PC-3 (cell line): Measurements from ENCODE around the gene STXBP4. TPM values are rescaled to one million over a fixed set of nuclear protein-coding genes. Genes with fewer than 3 reads are reported as not detected.

Experiments used
- ATAC-seq: fragments of 200-7000 bp; cut with Tn5 transposase; 2 replicates; pipeline ENCODE4 v1.9.1; 2020; ENCODE audit warnings: mild to moderate bottlenecking, moderate library complexity
- BruUV-seq: library from RNA; stranded (reverse); fragments of 400-500 nt; replicated peaks from 2 replicates; lab custom pipeline; 2021; lab: Mats Ljungman, UMichigan
- CTCF ChIA-PET: fragments of 300-600 bp; sonication (Branson Sonifier 250); formaldehyde crosslinking; loops from one replicate; lab custom pipeline; 2022; ENCODE audit warnings: antibody characterized with exemption; lab: Charles Lee
- POLR2A ChIA-PET: fragments of 300-600 bp; sonication (Branson Sonifier 250); formaldehyde crosslinking; loops from one replicate; lab custom pipeline; 2022; ENCODE audit warnings: antibody characterized with exemption; ENCODE audit not compliant: unreplicated experiment; lab: Charles Lee
- DNase-seq: peaks from one replicate; pipeline ENCODE4 v3.0.0-alpha.2; 2015
- H2AFZ ChIP-seq: fragments of 300-600 bp; sonication (generic); 2 replicates; pipeline ENCODE4 v1.6.0; 2016; ENCODE audit warnings: antibody characterized with exemption, low read length
- H3F3A ChIP-seq: fragments of 300-600 bp; sonication (generic); one replicate; pipeline ENCODE4 v1.6.0; 2017; ENCODE audit warnings: antibody characterized with exemption, low read length, control low read depth, mild to moderate bottlenecking; ENCODE audit not compliant: unreplicated experiment
- H3K27ac ChIP-seq: fragments of 300-600 bp; sonication (generic); 2 replicates; pipeline ENCODE4 v1.5.1; 2016; ENCODE audit warnings: mild to moderate bottlenecking, low read length
- H3K27me3 ChIP-seq: fragments of 300-600 bp; sonication (generic); 2 replicates; pipeline ENCODE4 v1.6.1; 2016; ENCODE audit warnings: low read length, mixed read lengths
- H3K36me3 ChIP-seq: fragments of 300-600 bp; sonication (generic); 2 replicates; pipeline ENCODE4 v1.6.1; 2016; ENCODE audit warnings: low read depth, mixed run types, low read length, mixed read lengths
- H3K4me1 ChIP-seq: fragments of 300-600 bp; sonication (generic); 2 replicates; pipeline ENCODE4 v1.5.1; 2016; ENCODE audit warnings: low read length; ENCODE audit not compliant: insufficient read depth
- H3K4me2 ChIP-seq: fragments of 300-600 bp; sonication (generic); 2 replicates; pipeline ENCODE4 v1.6.0; 2016; ENCODE audit warnings: low read length
- H3K4me3 ChIP-seq: fragments of 300-600 bp; sonication (generic); 2 replicates; pipeline ENCODE4 v1.5.1; 2016; ENCODE audit warnings: mild to moderate bottlenecking, low read length, mixed read lengths
- H3K79me2 ChIP-seq: fragments of 300-600 bp; sonication (generic); 2 replicates; pipeline ENCODE4 v1.6.1; 2017; ENCODE audit warnings: low read length, mixed read lengths
- H3K9ac ChIP-seq: fragments of 300-600 bp; sonication (generic); 2 replicates; pipeline ENCODE4 v1.6.0; 2016; ENCODE audit warnings: mild to moderate bottlenecking, low read length
- H3K9me2 ChIP-seq: fragments of 300-600 bp; sonication (generic); replicated peaks from 2 replicates; pipeline ENCODE4 v1.6.1; 2016; ENCODE audit warnings: mixed run types, low read length, mixed read lengths
- H3K9me3 ChIP-seq: fragments of 300-600 bp; sonication (generic); 2 replicates; pipeline ENCODE4 v1.6.1; 2016; ENCODE audit warnings: low read length, mixed read lengths
- H4K20me1 ChIP-seq: fragments of 300-600 bp; sonication (generic); 2 replicates; pipeline ENCODE4 v1.6.1; 2016; ENCODE audit warnings: low read length, mixed read lengths
- EZH2 ChIP-seq: fragments of 300-600 bp; sonication (generic); IDR thresholded peaks from one replicate; pipeline ENCODE4 v1.6.1; 2017; ENCODE audit warnings: antibody characterized with exemption, mild to moderate bottlenecking, low read length; ENCODE audit not compliant: unreplicated experiment
- EZH2phosphoT487 ChIP-seq: fragments of 300-600 bp; sonication (generic); IDR thresholded peaks from 2 replicates; pipeline ENCODE4 v1.6.1; 2018; ENCODE audit warnings: mild to moderate bottlenecking, antibody characterized with exemption, low read length, borderline replicate concordance
- intact Hi-C: fragments of 100-400 bp; cut with micrococcal nuclease; formaldehyde crosslinking; loops from 2 replicates; pipeline ENCODE4 v1.9.0; 2023
- total RNA-seq: library from RNA; depleted of rRNA; stranded (reverse); fragments of >200 nt; gene quantifications from 2 replicates; pipeline ENCODE4 v1.2.3, GENCODE V29; 2014
- TF ChIP-seq, protein P1 (sequence below): fragments of 300-600 bp; sonication (generic); conservative IDR thresholded peaks from 2 replicates; pipeline ENCODE4 v1.5.1; 2017; ENCODE audit warnings: antibody characterized with exemption, low read depth, mild to moderate bottlenecking, low read length

Gene STXBP4
- total RNA-seq, 1 experiment from 2014 or later = 6.2 TPM

DNA sequence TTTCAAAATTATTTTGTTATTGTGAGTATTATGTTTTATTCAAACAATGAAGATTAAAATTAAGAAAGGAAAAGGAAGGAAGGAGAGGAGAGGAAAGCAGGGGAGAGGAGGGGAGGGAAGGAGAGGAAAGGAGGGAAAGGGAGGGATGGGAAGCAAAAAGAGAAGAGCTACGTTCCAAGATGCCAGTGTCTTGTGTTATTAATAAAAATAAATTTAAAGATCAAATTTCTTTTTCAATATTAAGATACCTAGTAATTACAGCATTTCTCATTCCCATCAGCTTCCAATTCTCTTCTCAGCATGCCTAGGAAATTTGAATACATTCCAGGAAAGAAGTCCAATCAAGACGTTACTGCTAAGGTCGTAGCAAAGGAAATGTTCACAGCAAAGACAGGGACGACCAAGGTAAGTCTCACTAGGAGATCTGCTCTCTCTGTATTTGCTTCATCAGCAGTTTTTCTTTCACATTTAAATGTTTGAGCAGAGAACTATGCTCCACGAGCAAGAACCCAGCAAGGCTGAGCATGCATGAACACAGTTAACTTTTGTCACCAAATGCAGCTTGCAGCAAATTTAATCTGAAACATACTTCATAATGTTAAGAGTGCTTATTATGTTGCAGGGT lies 232.9 kb downstream of the STXBP4 start:
- no peaks in the 10 kb centered on the region for H3K36me3 ChIP-seq
- no peak for TF ChIP-seq EZH2
- TF ChIP-seq, protein P1, sequence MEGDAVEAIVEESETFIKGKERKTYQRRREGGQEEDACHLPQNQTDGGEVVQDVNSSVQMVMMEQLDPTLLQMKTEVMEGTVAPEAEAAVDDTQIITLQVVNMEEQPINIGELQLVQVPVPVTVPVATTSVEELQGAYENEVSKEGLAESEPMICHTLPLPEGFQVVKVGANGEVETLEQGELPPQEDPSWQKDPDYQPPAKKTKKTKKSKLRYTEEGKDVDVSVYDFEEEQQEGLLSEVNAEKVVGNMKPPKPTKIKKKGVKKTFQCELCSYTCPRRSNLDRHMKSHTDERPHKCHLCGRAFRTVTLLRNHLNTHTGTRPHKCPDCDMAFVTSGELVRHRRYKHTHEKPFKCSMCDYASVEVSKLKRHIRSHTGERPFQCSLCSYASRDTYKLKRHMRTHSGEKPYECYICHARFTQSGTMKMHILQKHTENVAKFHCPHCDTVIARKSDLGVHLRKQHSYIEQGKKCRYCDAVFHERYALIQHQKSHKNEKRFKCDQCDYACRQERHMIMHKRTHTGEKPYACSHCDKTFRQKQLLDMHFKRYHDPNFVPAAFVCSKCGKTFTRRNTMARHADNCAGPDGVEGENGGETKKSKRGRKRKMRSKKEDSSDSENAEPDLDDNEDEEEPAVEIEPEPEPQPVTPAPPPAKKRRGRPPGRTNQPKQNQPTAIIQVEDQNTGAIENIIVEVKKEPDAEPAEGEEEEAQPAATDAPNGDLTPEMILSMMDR = no peak
- TF ChIP-seq EZH2phosphoT487 = no peak
- H3K9me3 ChIP-seq = no peaks in the 10 kb centered on the region
- H3K4me1 ChIP-seq = no peaks in the 10 kb centered on the region
- no peak overlapping the region for H3K27ac ChIP-seq
- ChIA-PET POLR2A (no interaction called here), CTCF (no interaction called here)
- H4K20me1 ChIP-seq = no peaks in the 10 kb centered on the region
- BruUV-seq = no TSS peak
- intact Hi-C loops = no loop called here
- no peak overlapping the region for H2AFZ ChIP-seq
- H3K4me2 ChIP-seq = no peak overlapping the region
- no peaks in the 10 kb centered on the region for H3F3A ChIP-seq
- ATAC-seq = no peak
- H3K4me3 ChIP-seq = no peak overlapping the region
- no peaks in the 10 kb centered on the region for H3K79me2 ChIP-seq
- H3K27me3 ChIP-seq = no peaks in the 10 kb centered on the region
- H3K9ac ChIP-seq = no peak overlapping the region
- DNase-seq = no peak
- no peaks in the 10 kb centered on the region for H3K9me2 ChIP-seq

DNA sequence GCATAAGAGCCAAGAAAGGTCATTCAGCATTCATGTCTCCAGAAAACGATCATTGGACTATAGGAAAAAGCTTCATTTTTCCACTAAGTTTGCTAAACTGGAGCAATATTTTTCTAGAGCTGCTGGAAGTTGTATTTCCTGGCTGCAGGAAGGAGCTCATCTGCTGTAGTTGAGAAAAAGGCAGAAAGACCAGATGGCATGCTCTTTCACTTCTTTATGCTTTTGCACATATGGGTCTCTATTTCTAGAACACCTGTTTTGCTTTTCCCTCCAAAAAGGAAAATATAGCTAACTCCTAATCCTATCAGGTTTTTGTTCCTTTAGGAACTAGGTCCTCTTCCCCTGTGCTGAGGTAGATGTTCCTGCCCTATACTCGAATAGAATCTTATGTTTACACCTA lies 234.3 kb downstream of the STXBP4 start:
- Histone ChIP-seq H3K4me3 (no peak overlapping the region), H4K20me1 (no peaks in the 10 kb centered on the region), H2AFZ (no peak overlapping the region), H3K4me1 (no peaks in the 10 kb centered on the region), H3K27me3 (no peaks in the 10 kb centered on the region), H3K9ac (no peak overlapping the region), H3K4me2 (no peak overlapping the region), H3K27ac (no peak overlapping the region), H3K9me3 (no peaks in the 10 kb centered on the region), H3K79me2 (no peaks in the 10 kb centered on the region), H3F3A (no peaks in the 10 kb centered on the region), H3K9me2 (no peaks in the 10 kb centered on the region), H3K36me3 (no peaks in the 10 kb centered on the region)
- TF ChIP-seq, protein P1 = no peak
- TF ChIP-seq EZH2phosphoT487 = no peak
- no peak for TF ChIP-seq EZH2
- DNase-seq (no peak), ATAC-seq (no peak)
- intact Hi-C loops = no loop called here
- CTCF ChIA-PET = no interaction called here
- POLR2A ChIA-PET = interaction anchor here (0.6 kb wide), 1 partner anchor 158 kb away, joined by 11 read pairs; no protein-coding TSS in a partner anchor
- no TSS peak for BruUV-seq

DNA sequence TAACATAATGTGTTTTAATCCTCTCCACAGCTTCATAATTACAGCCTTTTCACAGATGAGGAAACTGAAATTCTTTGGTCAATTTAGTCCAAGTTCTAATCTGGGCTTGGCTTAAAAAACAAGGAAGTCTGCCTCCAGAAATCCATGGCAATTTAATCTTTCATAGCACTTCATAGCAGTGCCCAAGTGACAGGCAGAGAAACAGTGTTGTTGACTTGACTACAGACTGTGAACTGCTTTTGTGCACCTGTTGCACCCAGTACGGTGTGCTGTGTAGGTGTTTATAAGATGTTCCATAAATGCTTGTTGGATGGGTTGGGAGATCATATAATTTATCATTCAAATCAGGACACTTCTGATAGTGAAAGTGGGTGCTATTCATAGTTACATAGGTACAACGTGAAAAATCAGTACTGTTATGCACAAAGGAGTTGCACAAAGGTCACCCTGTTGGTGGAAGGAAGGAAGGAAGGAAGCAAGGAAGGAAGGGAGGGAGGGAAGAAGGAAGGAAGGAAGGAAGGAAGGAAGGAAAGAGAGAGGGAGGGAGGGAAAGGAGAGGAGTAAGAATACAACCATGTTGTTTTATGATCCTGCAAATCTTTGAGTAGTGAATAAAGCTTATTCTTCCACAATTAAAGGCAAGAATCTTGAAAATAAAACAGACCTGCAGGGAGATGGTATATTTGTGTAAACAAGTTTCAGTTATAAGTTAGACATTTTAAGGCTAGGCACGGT lies 239.7 kb downstream of the STXBP4 start:
- Histone ChIP-seq H3K9ac (no peak overlapping the region), H4K20me1 (no peaks in the 10 kb centered on the region), H3K9me3 (no peaks in the 10 kb centered on the region), H3F3A (no peaks in the 10 kb centered on the region), H3K79me2 (no peaks in the 10 kb centered on the region), H3K9me2 (no peaks in the 10 kb centered on the region), H3K27me3 (no peaks in the 10 kb centered on the region), H3K4me3 (no peak overlapping the region), H3K27ac (no peak overlapping the region), H3K4me2 (no peak overlapping the region), H3K36me3 (no peaks in the 10 kb centered on the region), H2AFZ (no peak overlapping the region), H3K4me1 (no peaks in the 10 kb centered on the region)
- TF ChIP-seq, protein P1 = no peak
- TF ChIP-seq EZH2phosphoT487 (no peak), EZH2 (no peak)
- CTCF ChIA-PET = no interaction called here
- BruUV-seq = no TSS peak
- no peak for DNase-seq
- intact Hi-C loops = no loop called here
- ATAC-seq = no peak
- POLR2A ChIA-PET = no interaction called here
